IMR-90 (cell line): ENCODE results near the gene EVI5. TPM values are rescaled to one million over a fixed set of nuclear protein-coding genes. Genes with fewer than 3 reads are reported as not detected.

Experiments used
- ATAC-seq: fragments of 200-7000 bp; cut with Tn5 transposase; 2 replicates; pipeline ENCODE4 v1.9.1; 2020; ENCODE audit warnings: low read depth, mild to moderate bottlenecking, moderate library complexity
- BruUV-seq: library from RNA; stranded (reverse); fragments of 400-500 nt; replicated peaks from 2 replicates; lab custom pipeline; 2021; lab: Mats Ljungman, UMichigan
- CTCF ChIA-PET: fragments of 300-600 bp; formaldehyde crosslinking; extraction: SDS; loops from one replicate; lab custom pipeline; 2021; ENCODE audit warnings: antibody characterized with exemption; lab: Yijun Ruan, JAX
- POLR2A ChIA-PET: fragments of 300-600 bp; sonication (Branson Sonifier 250); formaldehyde crosslinking; loops from one replicate; lab custom pipeline; 2022; ENCODE audit warnings: antibody characterized with exemption; ENCODE audit not compliant: unreplicated experiment; lab: Charles Lee
- DNase-seq: peaks from one replicate; pipeline ENCODE4 v3.0.0; 2013
- H2AFZ ChIP-seq: replicated peaks from 2 replicates; pipeline ENCODE3; 2013; ENCODE audit warnings: low read length, mild to moderate bottlenecking; ENCODE audit not compliant: poor library complexity
- H2AK5ac ChIP-seq: 2 replicates; pipeline ENCODE4 v1.6.1; 2013; ENCODE audit warnings: low read depth, low read length, inconsistent platforms
- H2AK9ac ChIP-seq: replicated peaks from 2 replicates; pipeline ENCODE3; 2013; ENCODE audit warnings: mild to moderate bottlenecking, low read depth, low read length, moderate library complexity; ENCODE audit not compliant: poor library complexity
- H2BK120ac ChIP-seq: 2 replicates; pipeline ENCODE4 v1.6.1; 2013; ENCODE audit warnings: low read depth, low read length, inconsistent platforms
- H2BK15ac ChIP-seq: 3 replicates; pipeline ENCODE4 v1.6.1; 2013; ENCODE audit warnings: low read depth, low read length, inconsistent platforms
- H2BK20ac ChIP-seq: 2 replicates; pipeline ENCODE4 v1.6.1; 2013; ENCODE audit warnings: low read depth, mild to moderate bottlenecking, inconsistent platforms, low read length, moderate library complexity
- H2BK5ac ChIP-seq: 2 replicates; pipeline ENCODE4 v1.6.1; 2013; ENCODE audit warnings: mild to moderate bottlenecking, low read depth, low read length, inconsistent platforms; ENCODE audit not compliant: poor library complexity, severe bottlenecking
- H3K14ac ChIP-seq: replicated peaks from 2 replicates; pipeline ENCODE4 v1.6.1; 2013; ENCODE audit warnings: low read depth, low read length, inconsistent platforms
- H3K18ac ChIP-seq: 2 replicates; pipeline ENCODE4 v1.6.1; 2013; ENCODE audit warnings: low read depth, low read length, control low read depth
- H3K23ac ChIP-seq: 2 replicates; pipeline ENCODE4 v1.6.1; 2013; ENCODE audit warnings: low read depth, low read length, inconsistent platforms
- H3K27ac ChIP-seq: 2 replicates; pipeline ENCODE4 v1.5.1; 2013; ENCODE audit warnings: mild to moderate bottlenecking, control low read depth, low read length; ENCODE audit not compliant: insufficient read depth
- H3K27me3 ChIP-seq: 2 replicates; pipeline ENCODE4 v1.6.1; 2013; ENCODE audit warnings: low read length; ENCODE audit not compliant: control insufficient read depth, insufficient read depth
- H3K36me3 ChIP-seq: 2 replicates; pipeline ENCODE4 v1.6.1; 2013; ENCODE audit warnings: low read length, mixed read lengths; ENCODE audit not compliant: control insufficient read depth, insufficient read depth
- H3K4ac ChIP-seq: 2 replicates; pipeline ENCODE4 v1.6.1; 2013; ENCODE audit warnings: low read depth, low read length, inconsistent platforms
- H3K4me1 ChIP-seq: 2 replicates; pipeline ENCODE4 v1.6.1; 2013; ENCODE audit warnings: low read length, mixed read lengths; ENCODE audit not compliant: control insufficient read depth, insufficient read depth
- H3K4me2 ChIP-seq: 2 replicates; pipeline ENCODE4 v1.6.1; 2013; ENCODE audit warnings: low read depth, mild to moderate bottlenecking, control low read depth, low read length, moderate library complexity
- H3K4me3 ChIP-seq: 2 replicates; pipeline ENCODE4 v1.5.1; 2013; ENCODE audit warnings: low read depth, mild to moderate bottlenecking, control low read depth, low read length, moderate library complexity; ENCODE audit not compliant: insufficient read depth
- H3K56ac ChIP-seq: 2 replicates; pipeline ENCODE4 v1.6.1; 2013; ENCODE audit warnings: low read length, inconsistent platforms; ENCODE audit not compliant: insufficient read depth; ENCODE audit errors: extremely low read depth
- H3K79me1 ChIP-seq, 2 experiments: 2 replicates each; pipeline ENCODE4 v1.6.1; 2013; ENCODE audit warnings: low read length in 2 of 2, inconsistent platforms in 1 of 2, low read depth in 1 of 2
- H3K9ac ChIP-seq: 2 replicates; pipeline ENCODE4 v1.6.1; 2013; ENCODE audit warnings: low read depth, low read length, control low read depth
- H3K9me1 ChIP-seq: 2 replicates; pipeline ENCODE4 v1.6.1; 2013; ENCODE audit warnings: low read length, inconsistent platforms; ENCODE audit not compliant: insufficient read depth
- H3K9me3 ChIP-seq: 2 replicates; pipeline ENCODE4 v1.6.1; 2013; ENCODE audit warnings: low read length; ENCODE audit not compliant: control insufficient read depth, insufficient read depth
- H4K20me1 ChIP-seq: 2 replicates; pipeline ENCODE4 v1.6.1; 2013; ENCODE audit warnings: low read length, inconsistent platforms; ENCODE audit not compliant: insufficient read depth
- H4K5ac ChIP-seq: 2 replicates; pipeline ENCODE4 v1.6.1; 2013; ENCODE audit warnings: mild to moderate bottlenecking, low read depth, low read length, control low read depth
- H4K8ac ChIP-seq, 2 experiments: 2 replicates each; pipeline ENCODE4 v1.6.1; 2013; ENCODE audit warnings: low read depth in 2 of 2, low read length in 2 of 2, control low read depth in 1 of 2, inconsistent platforms in 1 of 2
- H4K91ac ChIP-seq: 2 replicates; pipeline ENCODE4 v1.6.1; 2013; ENCODE audit warnings: low read depth, low read length, inconsistent platforms; ENCODE audit not compliant: insufficient read depth
- BHLHE40 ChIP-seq: fragments of 150-350 bp; IDR thresholded peaks from 2 replicates; pipeline ENCODE4 v1.6.1; 2016; ENCODE audit warnings: mild to moderate bottlenecking, low read depth, low read length
- CEBPB ChIP-seq: IDR thresholded peaks from 2 replicates; pipeline ENCODE4 v1.6.1; 2012; ENCODE audit warnings: low read depth, low read length, improper control_type of control experiment
- CTCF ChIP-seq: conservative IDR thresholded peaks from 2 replicates; pipeline ENCODE4 v1.5.1; 2012; ENCODE audit warnings: mild to moderate bottlenecking, low read depth, low read length, improper control_type of control experiment
- ELK1 ChIP-seq: fragments of 150-350 bp; IDR thresholded peaks from 2 replicates; pipeline ENCODE4 v1.6.1; 2016; ENCODE audit warnings: low read depth, mild to moderate bottlenecking, low read length, moderate library complexity, borderline replicate concordance
- FOS ChIP-seq: fragments of 150-350 bp; IDR thresholded peaks from 2 replicates; pipeline ENCODE4 v1.6.1; 2016; ENCODE audit warnings: low read depth, low read length
- MAFK ChIP-seq: IDR thresholded peaks from 2 replicates; pipeline ENCODE4 v1.6.1; 2012; ENCODE audit warnings: low read depth, low read length, improper control_type of control experiment
- MXI1 ChIP-seq: IDR thresholded peaks from 2 replicates; pipeline ENCODE4 v1.6.1; 2012; ENCODE audit warnings: low read depth, mild to moderate bottlenecking, low read length, moderate library complexity, borderline replicate concordance
- NFE2L2 ChIP-seq: fragments of 150-350 bp; IDR thresholded peaks from 2 replicates; pipeline ENCODE4 v1.6.1; 2016; ENCODE audit warnings: low read depth, mild to moderate bottlenecking, low read length
- POLR2A ChIP-seq: IDR thresholded peaks from 2 replicates; pipeline ENCODE4 v1.6.1; 2012; ENCODE audit warnings: mild to moderate bottlenecking, low read depth, low read length
- RAD21 ChIP-seq: IDR thresholded peaks from 2 replicates; pipeline ENCODE4 v1.6.1; 2012; ENCODE audit warnings: low read length, improper control_type of control experiment
- RCOR1 ChIP-seq: IDR thresholded peaks from 2 replicates; pipeline ENCODE4 v1.6.1; 2012; ENCODE audit warnings: mild to moderate bottlenecking, low read length, improper control_type of control experiment; ENCODE audit not compliant: insufficient replicate concordance
- RFX5 ChIP-seq: IDR thresholded peaks from 2 replicates; pipeline ENCODE4 v1.8.0; 2012; ENCODE audit warnings: low read depth, mild to moderate bottlenecking, low read length, moderate library complexity
- SMC3 ChIP-seq: fragments of 150-350 bp; IDR thresholded peaks from 2 replicates; pipeline ENCODE4 v1.6.1; 2016; ENCODE audit warnings: low read depth, mild to moderate bottlenecking, antibody characterized with exemption, low read length, moderate library complexity
- USF2 ChIP-seq: fragments of 150-350 bp; IDR thresholded peaks from 2 replicates; pipeline ENCODE4 v1.6.1; 2017; ENCODE audit warnings: mild to moderate bottlenecking, antibody characterized with exemption, low read length, low read depth
- WGBS, 2 experiments: methylation state at CpG; one replicate each; pipeline versions ENCODE4 v1.1.5 to v1.1.7; 2013; ENCODE audit warnings: missing lambda C conversion rate in 2 of 2; ENCODE audit not compliant: insufficient read length in 1 of 2; ENCODE audit errors: extremely low coverage in 2 of 2; 5-methylcytosine and 5-hydroxymethylcytosine counted together
- dilution Hi-C: fragments of 300-500 bp; cut with HindIII; formaldehyde crosslinking; loops from one replicate; pipeline ENCODE4 v1.14.3; 2018; ENCODE audit warnings: low sequenced_read_pairs; ENCODE audit not compliant: unreplicated experiment
- in situ Hi-C: fragments of 300-500 bp; cut with MboI; formaldehyde crosslinking; loops from 3 replicates; pipeline ENCODE4 v1.14.3; 2019; ENCODE audit warnings: low sequenced_read_pairs, inconsistent platforms, mixed read lengths
- intact Hi-C: fragments of 100-400 bp; cut with micrococcal nuclease; formaldehyde crosslinking; loops from 2 replicates; pipeline ENCODE4 v1.10.0; 2022
- polyA plus RNA-seq, 3 experiments: library from polyadenylated mRNA; depleted of rRNA; stranded (reverse); fragments of >200 nt; gene quantifications; 2 replicates each; pipeline ENCODE4 v1.2.3, GENCODE V29; 2012; ENCODE audit warnings: low replicate concordance in 1 of 3
- total RNA-seq: library from RNA; depleted of rRNA; stranded (reverse); fragments of >200 nt; gene quantifications from 2 replicates; pipeline ENCODE4 v1.2.3, GENCODE V29; 2012

The EVI5 gene
- total and polyA plus RNA-seq, 2 of the 4 experiments (the other 2 are of a cell fraction): 13.9 to 26.9 TPM

DNA sequence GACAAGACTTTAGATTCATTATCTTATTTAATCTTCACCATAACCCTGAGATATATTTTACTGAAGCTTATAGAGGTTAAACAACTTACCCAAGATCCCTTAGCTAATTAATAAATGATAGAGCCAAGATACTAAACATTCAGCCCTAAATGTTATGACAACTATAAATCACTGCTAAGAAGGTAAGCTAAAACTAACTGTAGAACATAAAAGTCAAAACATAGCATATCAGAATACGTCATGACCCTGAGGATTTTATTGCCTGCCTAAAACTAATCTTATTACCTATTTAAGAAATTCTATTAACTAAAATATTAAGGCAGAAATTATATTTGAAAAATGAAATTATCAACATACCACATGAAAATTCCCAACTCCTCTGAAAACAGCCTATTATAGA is 22.6 kb downstream of the EVI5 start:
- ChIA-PET POLR2A (no interaction called here), CTCF (interaction anchor here (0.7 kb wide), 1 partner anchor 13 kb away, joined by 3 read pairs; no protein-coding TSS in a partner anchor)
- Histone ChIP-seq H3K9me1 (peaks cover 3% of the 10 kb centered on the region; the same call in 1 of the 2 replicates), H4K5ac (no peak overlapping the region), H2AK5ac (no peak overlapping the region), H3K79me1 (peaks cover 10 to 49% of the 10 kb centered on the region in 2 experiments), H3K4me3 (no peak overlapping the region), H3K4ac (no peak overlapping the region), H4K20me1 (peaks cover 14% of the 10 kb centered on the region; the same call in 1 of the 2 replicates), H3K56ac (no peak overlapping the region), H3K14ac (no peak overlapping the region), H2BK20ac (no peak overlapping the region), H2AFZ (no peak overlapping the region), H3K27ac (no peak overlapping the region), H4K8ac (no peak overlapping the region), H3K4me2 (no peak overlapping the region), H2BK120ac (no peak overlapping the region), H4K91ac (no peak overlapping the region), H3K27me3 (no peaks in the 10 kb centered on the region), H3K23ac (no peak overlapping the region), H2BK15ac (no peak overlapping the region), H2AK9ac (no peak overlapping the region), H3K9ac (no peak overlapping the region), H3K9me3 (no peaks in the 10 kb centered on the region), H2BK5ac (no peak overlapping the region), H3K18ac (no peak overlapping the region), H3K4me1 (peaks cover 7% of the 10 kb centered on the region), H3K36me3 (no peaks in the 10 kb centered on the region)
- intact Hi-C loops (no loop called here), dilution Hi-C loops (no loop called here), in situ Hi-C loops (no loop called here)
- no peak for DNase-seq
- no peak for TF ChIP-seq USF2
- no peak for TF ChIP-seq POLR2A
- TF ChIP-seq RAD21: no peak
- TF ChIP-seq RCOR1: no peak
- no peak for TF ChIP-seq FOS
- no peak for TF ChIP-seq CTCF
- TF ChIP-seq BHLHE40: no peak
- no peak for TF ChIP-seq MXI1
- no peak for TF ChIP-seq CEBPB
- no peak for TF ChIP-seq ELK1
- TF ChIP-seq MAFK: no peak
- no peak for TF ChIP-seq SMC3
- no peak for TF ChIP-seq RFX5
- no peak for TF ChIP-seq NFE2L2
- no peak for ATAC-seq
- WGBS, 2 experiments: no CpG with 5 or more reads among the region's 1 CpG
- BruUV-seq: no TSS peak
